GM12865 (cell line): Measurements from ENCODE around the gene ARID4A.

Experiments
- DNase-seq: peaks from one replicate; pipeline ENCODE4 v3.0.0; 2010; ENCODE audit warnings: low read depth
- H3K4me3 ChIP-seq: 2 replicates; pipeline ENCODE4 v1.5.1; 2011; ENCODE audit warnings: mild to moderate bottlenecking, low read depth, low read length, control low read depth
- CTCF ChIP-seq: IDR thresholded peaks from 2 replicates; pipeline ENCODE4 v1.5.1; 2011; ENCODE audit warnings: low read length, control low read depth, low read depth, inconsistent platforms; ENCODE audit not compliant: insufficient read depth; ENCODE audit errors: missing control alignments

Gene ARID4A

GRCh38 chr14:58282925-58283593 is 15.3 kb upstream of the ARID4A start:
- no peak overlapping the region for H3K4me3 ChIP-seq
- TF ChIP-seq CTCF = no peak
- DNase-seq = no peak

GRCh38 chr14:58283730-58284129 is 14.6 kb upstream of the ARID4A start:
- no peak overlapping the region for H3K4me3 ChIP-seq
- no peak for DNase-seq
- TF ChIP-seq CTCF = no peak

- no peak for TF ChIP-seq CTCF
- no peak overlapping the region for H3K4me3 ChIP-seq
- DNase-seq = no peak
Measured at GRCh38 chr14:58285132-58285531, 13.2 kb upstream of the ARID4A start.

GRCh38 chr14:58287607-58288042 is 10.7 kb upstream of the ARID4A start:
- no peak overlapping the region for H3K4me3 ChIP-seq
- TF ChIP-seq CTCF = no peak
- no peak for DNase-seq

- no peak for DNase-seq
- no peak for TF ChIP-seq CTCF
- no peak overlapping the region for H3K4me3 ChIP-seq
Measured at GRCh38 chr14:58288106-58288792, 10.1 kb upstream of the ARID4A start.

GRCh38 chr14:58291646-58292045 is 6.7 kb upstream of the ARID4A start:
- H3K4me3 ChIP-seq = no peak overlapping the region
- TF ChIP-seq CTCF = no peak
- DNase-seq = no peak
